Uterus (tissue), 4 donors: ENCODE data around the gene MINK1. TPM values are rescaled to one million over a fixed set of nuclear protein-coding genes. Genes with fewer than 3 reads are reported as not detected.
"Not testable (repeated sequence)": the region's sequence is repeated elsewhere in the genome, so short reads cannot be mapped to it uniquely, and the experiment has no call there.

ENCODE experiments used
- DNase-seq, 2 donors: peaks; one replicate each; pipeline ENCODE4 v3.0.0-alpha.2; 2019 to 2020
- H3K27ac ChIP-seq, 2 donors: fragments of 200-600 bp; sonication (generic); 1 replicate in 1 of 2; 2 replicates in 1 of 2; pipeline ENCODE4 v1.5.1; 2016 to 2018
- H3K27me3 ChIP-seq, 2 donors: fragments of 200-600 bp; sonication (generic); one replicate each; pipeline ENCODE4 v1.5.1; 2018 to 2019; ENCODE audit warnings: control low read depth in 1 of 2
- H3K36me3 ChIP-seq, 2 donors: fragments of 200-600 bp; sonication (generic); one replicate each; pipeline ENCODE4 v1.5.1; 2019; ENCODE audit warnings: control low read depth in 1 of 2
- H3K4me1 ChIP-seq, 2 donors: fragments of 200-600 bp; sonication (generic); one replicate each; pipeline ENCODE4 v1.5.1; 2018 to 2019; ENCODE audit warnings: control low read depth in 1 of 2
- H3K4me3 ChIP-seq, 2 donors: fragments of 200-600 bp; sonication (generic); 1 replicate in 1 of 2; 2 replicates in 1 of 2; pipeline ENCODE4 v1.5.1; 2018 to 2019; ENCODE audit warnings: mild to moderate bottlenecking in 1 of 2
- H3K9me3 ChIP-seq, 2 donors: fragments of 200-600 bp; sonication (generic); one replicate each; pipeline ENCODE4 v1.5.1; 2019; ENCODE audit warnings: control low read depth in 1 of 2
- CTCF ChIP-seq, 4 experiments: fragments of 200-600 bp in 2 of 4; fragments of 450-650 bp in 2 of 4; sonication (generic) in 2 of 4; IDR thresholded peaks; one replicate each; pipeline ENCODE4 v1.5.1; 2016 to 2019; ENCODE audit warnings: antibody characterized with exemption in 4 of 4, mild to moderate bottlenecking in 2 of 4, moderate library complexity in 1 of 4
- POLR2A ChIP-seq, 2 donors: fragments of 450-650 bp; IDR thresholded peaks; one replicate each; pipeline ENCODE4 v1.6.1; 2016; ENCODE audit warnings: antibody characterized with exemption in 2 of 2, mild to moderate bottlenecking in 1 of 2, moderate library complexity in 1 of 2
- intact Hi-C: fragments of 100-400 bp; cut with DNase I; formaldehyde crosslinking; loops from one replicate; pipeline ENCODE4 v1.15.1; 2023; ENCODE audit warnings: low total_unique reads
- total RNA-seq, 4 donors: library from RNA; depleted of rRNA in 3 of 4; stranded (reverse); fragments of >200 nt in 3 of 4; gene quantifications; one replicate each; pipeline versions ENCODE4 v1.1.0 to v1.2.4, GENCODE V29; 2014 to 2023
- donor health status: DM: yes; HTN: yes; CAD: no.

MINK1 gene
- total RNA-seq, 4 donors from 2014 or later = 17.9 to 99.2 (median 27.9) TPM

GRCh38 chr17:4860651-4861050 lies 27.5 kb downstream of the MINK1 start:
- Histone ChIP-seq H3K9me3 (no peaks in the 10 kb centered on the region), H3K27ac (peak overlapping the region in 1 of 2 donors; percentile 55), H3K36me3 (no peaks in the 10 kb centered on the region), H3K4me1 (peaks cover 0 to 5% of the 10 kb centered on the region in 2 donors), H3K4me3 (no peak overlapping the region), H3K27me3 (no peaks in the 10 kb centered on the region)
- TF ChIP-seq POLR2A (IDR thresholded peaks at IDR 0.05) (no peak), CTCF (IDR thresholded peaks at IDR 0.05) (no peak)
- intact Hi-C loops = no loop called here
- DNase-seq = no peak

GRCh38 chr17:4861052-4861451 lies 27.9 kb downstream of the MINK1 start:
- Histone ChIP-seq H3K4me1 (peaks cover 0 to 3% of the 10 kb centered on the region in 2 donors), H3K27ac (peak overlapping the region in 1 of 2 donors; percentile 55), H3K36me3 (no peaks in the 10 kb centered on the region), H3K9me3 (no peaks in the 10 kb centered on the region), H3K27me3 (no peaks in the 10 kb centered on the region), H3K4me3 (no peak overlapping the region)
- intact Hi-C loops = no loop called here
- no peak for DNase-seq
- TF ChIP-seq CTCF (IDR thresholded peaks at IDR 0.05) = no peak
- no peak for TF ChIP-seq POLR2A (IDR thresholded peaks at IDR 0.05)

- no peak for DNase-seq
- Histone ChIP-seq H3K4me1 (no peaks in the 10 kb centered on the region), H3K36me3 (no peaks in the 10 kb centered on the region), H3K27me3 (no peaks in the 10 kb centered on the region), H3K4me3 (no peak overlapping the region), H3K27ac (no peak overlapping the region), H3K9me3 (no peaks in the 10 kb centered on the region)
- intact Hi-C loops = no loop called here
- TF ChIP-seq POLR2A (IDR thresholded peaks at IDR 0.05) = no peak
- TF ChIP-seq CTCF (IDR thresholded peaks at IDR 0.05) = no peak
Observed at GRCh38 chr17:4862720-4863119, 29.6 kb downstream of the MINK1 start.

GRCh38 chr17:4863321-4863720 lies 30.2 kb downstream of the MINK1 start:
- no peak for DNase-seq
- Histone ChIP-seq H3K27ac (no peak overlapping the region), H3K4me1 (no peaks in the 10 kb centered on the region), H3K4me3 (no peak overlapping the region), H3K27me3 (no peaks in the 10 kb centered on the region), H3K9me3 (no peaks in the 10 kb centered on the region), H3K36me3 (no peaks in the 10 kb centered on the region)
- intact Hi-C loops = no loop called here
- TF ChIP-seq POLR2A (IDR thresholded peaks at IDR 0.05) = no peak

- DNase-seq, H3K4me3 ChIP-seq, H3K27ac ChIP-seq, H3K27me3 ChIP-seq, intact Hi-C loops, H3K4me1 ChIP-seq, H3K9me3 ChIP-seq, H3K36me3 ChIP-seq: not testable (repeated sequence)
Observed at GRCh38 chr17:4867535-4867934, 34.4 kb downstream of the MINK1 start.

GRCh38 chr17:4869058-4869998 lies 36.2 kb downstream of the MINK1 start:
- H3K9me3 ChIP-seq, intact Hi-C loops, H3K4me1 ChIP-seq, H3K4me3 ChIP-seq, DNase-seq, H3K27me3 ChIP-seq, H3K27ac ChIP-seq, H3K36me3 ChIP-seq: not testable (repeated sequence)
